Activated T-cell treated with anti-CD3 and anti-CD28 coated beads for 1 hour (primary cell): ENCODE measurements around the gene USP37.

ENCODE experiments used
- DNase-seq: peaks from one replicate; pipeline ENCODE4 v3.0.0-alpha.2; 2020; ENCODE audit warnings: low read depth

Gene USP37, protein sequence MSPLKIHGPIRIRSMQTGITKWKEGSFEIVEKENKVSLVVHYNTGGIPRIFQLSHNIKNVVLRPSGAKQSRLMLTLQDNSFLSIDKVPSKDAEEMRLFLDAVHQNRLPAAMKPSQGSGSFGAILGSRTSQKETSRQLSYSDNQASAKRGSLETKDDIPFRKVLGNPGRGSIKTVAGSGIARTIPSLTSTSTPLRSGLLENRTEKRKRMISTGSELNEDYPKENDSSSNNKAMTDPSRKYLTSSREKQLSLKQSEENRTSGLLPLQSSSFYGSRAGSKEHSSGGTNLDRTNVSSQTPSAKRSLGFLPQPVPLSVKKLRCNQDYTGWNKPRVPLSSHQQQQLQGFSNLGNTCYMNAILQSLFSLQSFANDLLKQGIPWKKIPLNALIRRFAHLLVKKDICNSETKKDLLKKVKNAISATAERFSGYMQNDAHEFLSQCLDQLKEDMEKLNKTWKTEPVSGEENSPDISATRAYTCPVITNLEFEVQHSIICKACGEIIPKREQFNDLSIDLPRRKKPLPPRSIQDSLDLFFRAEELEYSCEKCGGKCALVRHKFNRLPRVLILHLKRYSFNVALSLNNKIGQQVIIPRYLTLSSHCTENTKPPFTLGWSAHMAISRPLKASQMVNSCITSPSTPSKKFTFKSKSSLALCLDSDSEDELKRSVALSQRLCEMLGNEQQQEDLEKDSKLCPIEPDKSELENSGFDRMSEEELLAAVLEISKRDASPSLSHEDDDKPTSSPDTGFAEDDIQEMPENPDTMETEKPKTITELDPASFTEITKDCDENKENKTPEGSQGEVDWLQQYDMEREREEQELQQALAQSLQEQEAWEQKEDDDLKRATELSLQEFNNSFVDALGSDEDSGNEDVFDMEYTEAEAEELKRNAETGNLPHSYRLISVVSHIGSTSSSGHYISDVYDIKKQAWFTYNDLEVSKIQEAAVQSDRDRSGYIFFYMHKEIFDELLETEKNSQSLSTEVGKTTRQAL

GRCh38 chr2:218568190-218569037 is at the start of gene USP37, which contains the start of gene CNOT9:
USP37 (minus strand) TSS chr2:218568351; CDS start chr2:218558653, 9,698 bp downstream.
CNOT9 (plus strand) TSS chr2:218568839; CDS start chr2:218568955, 116 bp downstream.
- peak; percentile 100 for DNase-seq

DNA sequence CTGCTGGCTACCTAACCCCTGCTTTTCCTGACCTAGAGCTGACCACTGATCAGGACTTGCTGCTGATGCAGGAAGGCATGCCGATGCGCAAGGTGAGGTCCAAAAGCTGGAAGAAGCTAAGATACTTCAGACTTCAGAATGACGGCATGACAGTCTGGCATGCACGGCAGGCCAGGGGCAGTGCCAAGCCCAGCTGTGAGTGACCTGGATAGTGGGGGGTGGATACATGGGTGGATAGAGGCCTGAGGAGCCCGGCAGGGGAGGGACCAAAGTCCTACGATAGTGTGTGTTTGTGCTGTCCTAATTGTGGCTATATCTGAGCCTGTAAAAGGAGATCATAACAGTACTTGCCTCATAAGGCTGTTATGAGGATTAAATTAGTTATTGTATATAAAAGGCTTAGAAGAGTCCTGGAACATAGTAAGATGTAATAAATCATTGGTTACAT is 47.7 kb upstream of the USP37 start:
- DNase-seq: no peak

DNA sequence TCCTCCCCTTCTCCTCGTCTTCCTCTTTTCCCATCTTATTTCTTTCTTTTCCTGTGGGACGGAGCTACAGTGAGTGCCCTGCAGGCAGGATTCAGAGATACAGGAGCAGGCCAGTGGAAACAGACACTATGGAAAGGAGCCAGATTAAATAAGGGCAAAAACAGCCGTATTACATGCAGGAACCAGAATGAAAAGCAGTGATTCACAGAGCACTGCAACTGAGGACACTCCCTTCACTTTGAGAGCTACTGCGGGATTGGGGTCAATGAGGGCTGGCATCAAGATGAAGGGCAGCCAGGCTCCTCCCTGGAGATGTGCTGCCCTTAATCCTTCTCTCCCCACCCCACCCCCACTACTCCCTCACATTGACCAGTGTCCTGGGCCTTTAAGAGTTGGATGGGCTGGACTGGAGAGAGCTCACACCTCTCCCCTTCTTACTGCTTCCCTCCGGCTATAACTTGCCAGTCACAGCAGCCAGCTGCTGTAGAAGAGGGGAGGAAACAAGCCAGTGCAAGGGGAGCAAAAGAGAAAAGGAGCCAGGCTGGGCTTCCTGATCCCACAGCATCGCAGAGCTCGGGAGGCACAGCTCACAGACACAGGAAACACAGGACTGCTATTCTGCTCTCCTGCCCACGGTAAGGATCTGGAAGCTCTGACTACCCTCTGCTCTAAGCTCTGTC is 39.4 kb upstream of the USP37 start, which contains the start of gene PLCD4:
Gene PLCD4 (plus strand): TSS at position 464 of the 680 bp plus-strand sequence. CDS start 7,841 bp downstream, outside the sequence.
- DNase-seq: no peak

- DNase-seq: no peak
Measured at GRCh38 chr2:218605432-218605831, 37.3 kb upstream of the USP37 start.

GRCh38 chr2:218585541-218585940 is 17.4 kb upstream of the USP37 start:
- no peak for DNase-seq

DNA sequence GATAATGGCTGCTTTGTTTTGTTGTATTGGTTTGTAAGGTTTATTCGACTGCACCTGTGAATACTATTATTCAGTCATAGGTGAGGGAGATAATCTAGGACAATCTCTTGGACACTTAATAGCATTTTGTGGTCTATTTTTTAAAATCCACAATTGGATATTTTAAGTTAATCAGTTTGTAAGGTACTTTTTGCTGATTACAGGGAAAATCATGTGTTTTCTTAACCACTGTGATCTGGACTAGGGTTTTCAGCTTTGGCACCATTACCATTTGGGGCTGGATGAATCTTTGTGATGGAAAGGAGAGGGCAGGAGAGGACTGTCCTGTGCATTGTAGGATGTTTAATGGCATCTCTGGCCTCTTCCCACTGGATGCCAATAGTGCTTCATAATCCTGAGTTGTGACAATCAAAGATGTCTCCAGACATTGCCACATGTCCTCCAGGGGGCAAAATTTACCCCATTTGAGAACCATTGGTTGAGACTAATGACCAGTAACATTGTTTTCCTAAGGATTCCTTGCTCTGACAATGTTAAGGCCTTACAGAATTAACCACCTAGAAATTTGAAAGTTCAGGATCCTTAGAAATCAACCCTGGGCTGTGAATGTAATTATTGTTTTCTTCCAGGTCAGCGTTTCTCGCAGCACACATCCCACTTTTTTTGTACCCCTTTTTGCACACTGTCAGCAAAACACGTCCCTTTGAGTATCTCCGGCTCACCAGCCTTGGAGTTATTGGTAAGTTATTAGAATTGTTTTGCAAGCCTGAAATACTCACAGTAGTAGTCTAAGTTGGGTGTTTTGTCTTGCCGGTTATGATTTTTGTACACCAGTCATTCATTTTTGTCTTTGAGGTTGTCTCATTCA is 16.1 kb upstream of the USP37 start:
- no peak for DNase-seq

GRCh38 chr2:218582076-218582475 is 13.9 kb upstream of the USP37 start:
- DNase-seq: no peak

GRCh38 chr2:218578272-218578877 is 10.2 kb upstream of the USP37 start:
- DNase-seq: no peak

DNA sequence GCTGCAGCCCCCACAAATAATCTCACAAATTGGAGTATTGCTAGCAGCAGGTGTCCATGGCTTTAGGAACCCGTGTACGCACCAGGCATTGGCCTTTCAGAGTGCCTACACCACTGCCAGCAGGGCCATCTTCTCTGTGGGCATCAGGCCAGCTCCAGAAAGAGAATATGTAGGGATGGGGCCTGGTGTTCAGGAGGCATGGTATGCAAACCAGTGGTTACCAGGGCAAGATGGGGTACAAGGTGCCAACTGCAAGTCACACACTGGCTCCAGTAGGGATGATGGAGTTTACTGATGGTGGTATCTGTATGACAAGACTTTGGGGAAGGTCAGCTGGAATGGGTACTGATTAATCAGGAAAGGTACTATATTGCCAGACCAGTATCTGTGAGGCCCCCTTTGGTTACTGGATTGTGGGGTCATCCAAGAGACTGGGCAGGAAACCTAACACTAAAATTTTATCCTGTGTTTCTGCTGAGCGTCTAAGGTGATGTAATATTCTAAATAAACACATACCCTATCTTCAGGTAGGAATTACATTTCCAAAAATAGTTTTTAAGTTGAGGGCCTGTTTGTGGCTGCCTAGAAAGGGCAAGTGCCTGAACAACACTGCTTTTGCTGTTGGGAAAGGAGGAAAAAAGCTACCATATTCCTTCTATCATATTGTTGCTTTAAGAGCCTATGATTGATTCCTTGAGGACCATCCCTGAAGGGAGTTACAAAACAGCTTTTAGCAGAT is 9.5 kb upstream of the USP37 start:
- no peak for DNase-seq

GRCh38 chr2:218576854-218577253 is 8.7 kb upstream of the USP37 start:
- no peak for DNase-seq

DNA sequence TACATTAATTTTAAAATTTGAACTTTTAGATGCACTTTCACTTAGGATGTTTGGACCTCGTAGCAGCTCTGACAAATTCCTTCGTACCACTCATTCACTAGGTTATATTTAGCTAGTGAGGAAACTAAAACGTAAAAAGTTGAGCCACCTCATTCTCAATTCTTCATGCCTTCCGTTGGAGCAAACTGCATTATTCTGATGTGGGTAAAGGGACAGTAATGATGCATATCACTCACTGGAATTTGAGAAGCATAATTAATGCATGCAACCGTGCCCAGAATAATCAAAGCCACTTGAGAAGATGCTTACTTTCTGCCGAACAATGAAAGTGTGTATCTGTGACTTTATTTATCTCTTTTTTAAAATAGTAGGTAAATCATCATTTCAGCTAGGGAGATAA is 2.7 kb upstream of the USP37 start:
- no peak for DNase-seq

DNA sequence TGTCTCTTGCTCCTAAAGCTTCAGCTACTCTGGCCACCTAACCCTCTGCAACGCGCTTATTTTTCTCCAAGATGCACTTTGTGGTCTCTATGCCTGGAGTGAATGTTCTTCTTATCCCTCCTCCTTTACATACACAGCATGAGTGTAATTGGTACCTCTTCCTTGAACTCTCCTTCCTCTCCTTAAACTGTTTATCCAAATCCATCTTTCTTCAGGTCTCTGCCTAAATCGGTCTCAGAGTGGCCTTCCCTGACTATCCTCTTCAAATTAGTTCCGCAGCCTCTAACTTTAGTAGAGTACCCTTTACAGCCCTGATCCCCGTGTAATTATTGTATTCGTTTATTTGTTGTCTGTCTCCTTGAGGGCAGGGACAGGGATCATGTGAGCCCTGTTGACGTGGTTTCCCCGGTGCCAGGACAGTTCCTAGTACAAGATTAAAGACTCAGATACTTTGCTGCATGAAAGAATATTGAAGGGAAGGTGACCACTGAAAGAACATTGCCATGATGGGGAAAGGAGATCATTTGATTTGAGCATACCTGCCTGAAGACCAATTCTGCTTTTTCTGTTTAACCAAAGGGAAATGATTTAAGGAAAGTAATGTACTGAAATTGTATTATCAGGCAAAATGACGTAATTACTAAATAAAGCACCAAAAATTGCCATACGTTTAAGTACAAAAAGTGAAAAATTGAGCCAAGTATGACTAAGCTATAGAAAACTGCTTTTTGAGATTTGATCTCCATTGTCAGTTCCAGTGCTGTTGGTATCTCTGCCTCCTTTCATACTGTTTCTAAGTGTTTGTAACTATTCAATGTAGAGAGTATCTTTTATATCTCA is 1.7 kb upstream of the USP37 start:
- no peak for DNase-seq

GRCh38 chr2:218569038-218569431 is 884 bp upstream of the USP37 start:
- peak; percentile 42 for DNase-seq

- peak; percentile 52 for DNase-seq
Measured at GRCh38 chr2:218567797-218568189, 358 bp downstream of the USP37 start.

DNA sequence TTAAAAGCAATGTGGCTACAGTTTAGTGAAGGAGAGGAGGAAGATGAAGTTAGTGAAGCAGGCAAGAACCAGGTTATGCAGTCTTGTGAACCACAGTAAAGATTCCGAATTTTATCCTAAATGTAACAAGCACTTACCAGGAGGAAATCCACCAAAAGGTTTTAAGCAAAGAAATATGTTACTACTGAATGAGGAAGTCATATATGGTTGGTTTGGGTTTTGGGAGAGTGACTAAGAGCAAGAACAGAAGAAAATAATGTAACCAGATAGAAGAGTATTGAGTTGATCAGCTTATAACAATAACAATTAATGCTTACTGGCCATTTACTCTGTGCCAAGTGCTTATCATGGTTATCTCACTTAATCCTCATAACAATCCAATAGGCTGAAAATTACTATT is 1.9 kb downstream of the USP37 start:
- no peak for DNase-seq

GRCh38 chr2:218564056-218564455 is 4.1 kb downstream of the USP37 start:
- no peak for DNase-seq

DNA sequence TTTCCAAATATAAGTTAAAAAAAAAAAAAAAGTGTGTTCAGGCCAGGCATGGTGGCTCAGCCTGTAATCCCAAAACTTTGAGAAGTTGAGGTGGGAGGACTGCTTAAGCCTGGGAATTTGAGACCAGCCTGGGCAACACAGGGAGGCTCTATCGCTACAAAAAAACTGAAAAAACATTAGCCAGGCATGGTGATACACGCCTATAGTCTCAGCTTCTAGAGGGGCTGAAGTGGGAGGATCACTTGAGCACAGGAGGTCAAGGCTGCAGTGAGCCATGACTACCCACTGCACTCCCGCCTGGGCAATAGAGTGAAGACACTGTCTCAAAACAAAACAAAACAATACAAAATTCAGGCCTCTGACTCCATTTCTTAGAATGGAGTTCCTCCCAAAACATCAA is 9.2 kb downstream of the USP37 start:
- DNase-seq: no peak

DNA sequence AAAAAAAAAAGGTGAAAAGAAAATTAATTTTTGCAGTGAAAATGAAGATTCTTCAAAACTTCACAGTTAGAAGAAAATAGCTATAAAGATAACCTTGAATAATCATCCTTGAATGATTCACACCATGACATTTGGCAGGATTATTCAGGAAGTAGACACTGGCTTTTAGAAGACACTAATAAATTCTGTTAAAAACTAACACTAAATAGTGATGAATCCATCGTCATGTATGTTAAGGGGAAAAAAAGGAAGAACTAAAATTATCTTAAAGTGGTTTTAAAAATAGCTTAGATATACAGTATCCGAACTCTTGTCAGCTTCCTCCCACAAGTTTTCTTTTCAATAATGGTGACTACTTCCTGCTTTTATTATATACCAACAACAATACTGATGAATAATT is 10.2 kb downstream of the USP37 start:
- DNase-seq: no peak
